Brain microvascular endothelial cell (primary cell): ENCODE data around the gene ACACA.
A peak's percentile ranks its signal among the peaks of the same experiment; 100 is the strongest.

ENCODE experiments used
- DNase-seq: peaks from one replicate; pipeline ENCODE4 v3.0.0-alpha.2; 2020
- H3K27ac ChIP-seq: fragments of 250-450 bp; sonication (Bioruptor Pico); 2 replicates; pipeline ENCODE4 v1.5.1; 2020; ENCODE audit warnings: mild to moderate bottlenecking, moderate library complexity
- H3K27me3 ChIP-seq: fragments of 250-450 bp; sonication (Bioruptor Pico); replicated peaks from 2 replicates; pipeline ENCODE4 v1.5.1; 2020; ENCODE audit warnings: mild to moderate bottlenecking
- H3K36me3 ChIP-seq: fragments of 250-450 bp; sonication (Bioruptor Pico); replicated peaks from 2 replicates; pipeline ENCODE4 v1.5.1; 2020; ENCODE audit warnings: mild to moderate bottlenecking
- H3K4me3 ChIP-seq: 2 replicates; pipeline ENCODE4 v1.5.1; 2011; ENCODE audit warnings: low read depth, mild to moderate bottlenecking, control low read depth, low read length, moderate library complexity
- in situ Hi-C: cut with HindIII; loops from 2 replicates; pipeline ENCODE4 v1.10.0; 2017; ENCODE audit warnings: low sequenced_read_pairs, low pct_ligation_motif_present
- TF ChIP-seq, protein P1 (sequence below): IDR thresholded peaks from 2 replicates; pipeline ENCODE4 v1.5.1; 2011; ENCODE audit warnings: low read depth, mild to moderate bottlenecking, moderate library complexity, low read length, control low read depth, inconsistent platforms; ENCODE audit errors: missing control alignments

The ACACA gene

GRCh38 chr17:37194208-37194607 lies 212.4 kb downstream of the ACACA start:
- TF ChIP-seq, protein P1, sequence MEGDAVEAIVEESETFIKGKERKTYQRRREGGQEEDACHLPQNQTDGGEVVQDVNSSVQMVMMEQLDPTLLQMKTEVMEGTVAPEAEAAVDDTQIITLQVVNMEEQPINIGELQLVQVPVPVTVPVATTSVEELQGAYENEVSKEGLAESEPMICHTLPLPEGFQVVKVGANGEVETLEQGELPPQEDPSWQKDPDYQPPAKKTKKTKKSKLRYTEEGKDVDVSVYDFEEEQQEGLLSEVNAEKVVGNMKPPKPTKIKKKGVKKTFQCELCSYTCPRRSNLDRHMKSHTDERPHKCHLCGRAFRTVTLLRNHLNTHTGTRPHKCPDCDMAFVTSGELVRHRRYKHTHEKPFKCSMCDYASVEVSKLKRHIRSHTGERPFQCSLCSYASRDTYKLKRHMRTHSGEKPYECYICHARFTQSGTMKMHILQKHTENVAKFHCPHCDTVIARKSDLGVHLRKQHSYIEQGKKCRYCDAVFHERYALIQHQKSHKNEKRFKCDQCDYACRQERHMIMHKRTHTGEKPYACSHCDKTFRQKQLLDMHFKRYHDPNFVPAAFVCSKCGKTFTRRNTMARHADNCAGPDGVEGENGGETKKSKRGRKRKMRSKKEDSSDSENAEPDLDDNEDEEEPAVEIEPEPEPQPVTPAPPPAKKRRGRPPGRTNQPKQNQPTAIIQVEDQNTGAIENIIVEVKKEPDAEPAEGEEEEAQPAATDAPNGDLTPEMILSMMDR = no peak
- no peak for DNase-seq
- Histone ChIP-seq H3K36me3 (no peaks in the 10 kb centered on the region), H3K27me3 (no peaks in the 10 kb centered on the region), H3K4me3 (no peak overlapping the region), H3K27ac (no peak overlapping the region)
- in situ Hi-C loops = no loop called here

- no peak overlapping the region for H3K27ac ChIP-seq
- in situ Hi-C loops = no loop called here
- peak; percentile 66 for DNase-seq
- H3K27me3 ChIP-seq = no peaks in the 10 kb centered on the region
- TF ChIP-seq, protein P1 = no peak
- H3K36me3 ChIP-seq = peaks cover 7% of the 10 kb centered on the region
- H3K4me3 ChIP-seq = no peak overlapping the region
These were observed 215.4 kb downstream of the ACACA start for GRCh38 chr17:37191219-37191618.

GRCh38 chr17:37190493-37190892 lies 216.1 kb downstream of the ACACA start:
- TF ChIP-seq, protein P1 = no peak
- in situ Hi-C loops = no loop called here
- Histone ChIP-seq H3K27me3 (no peaks in the 10 kb centered on the region), H3K4me3 (no peak overlapping the region), H3K27ac (no peak overlapping the region), H3K36me3 (peaks cover 7% of the 10 kb centered on the region)
- no peak for DNase-seq

DNA sequence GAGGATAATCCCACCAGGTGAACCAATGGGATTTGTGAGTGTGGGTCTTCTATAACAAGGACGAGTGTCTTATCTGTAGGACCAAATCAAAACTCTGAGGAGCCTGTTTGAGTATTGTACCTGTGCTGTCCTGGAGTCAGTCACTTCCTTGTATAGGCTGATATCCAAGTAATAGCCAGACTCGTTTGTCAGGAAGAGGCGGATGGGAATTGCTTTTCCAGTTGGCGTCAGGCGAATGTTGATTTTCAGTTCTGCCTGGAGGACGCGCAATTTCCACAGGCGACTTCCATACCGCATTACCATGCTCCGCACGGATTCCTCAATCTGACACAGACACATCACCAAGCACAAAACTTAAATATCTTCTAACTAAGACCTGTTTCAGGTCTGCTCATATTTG lies 218.5 kb downstream of the ACACA start:
- DNase-seq = no peak
- Histone ChIP-seq H3K27ac (no peak overlapping the region), H3K36me3 (peaks cover 7% of the 10 kb centered on the region), H3K27me3 (no peaks in the 10 kb centered on the region), H3K4me3 (no peak overlapping the region)
- in situ Hi-C loops = no loop called here
- TF ChIP-seq, protein P1 = no peak

- no peaks in the 10 kb centered on the region for H3K27me3 ChIP-seq
- in situ Hi-C loops = no loop called here
- H3K36me3 ChIP-seq = peaks cover 7% of the 10 kb centered on the region
- TF ChIP-seq, protein P1 = no peak
- no peak overlapping the region for H3K4me3 ChIP-seq
- H3K27ac ChIP-seq = no peak overlapping the region
- DNase-seq = no peak
These were observed 219.4 kb downstream of the ACACA start for GRCh38 chr17:37187262-37187661.

GRCh38 chr17:37182786-37183465 lies 223.7 kb downstream of the ACACA start:
- Histone ChIP-seq H3K27me3 (no peaks in the 10 kb centered on the region), H3K27ac (no peak overlapping the region), H3K36me3 (peaks cover 5% of the 10 kb centered on the region), H3K4me3 (no peak overlapping the region)
- TF ChIP-seq, protein P1 = no peak
- in situ Hi-C loops = no loop called here
- peak; percentile 19 for DNase-seq
